ENCODE data around the gene CACNA1B. TPM values are rescaled to one million over a fixed set of nuclear protein-coding genes. Genes with fewer than 3 reads are reported as not detected.

CACNA1B gene
- total and polyA plus RNA-seq, 11 donors = 0.03 to 0.25 (median 0.13) TPM

DNA sequence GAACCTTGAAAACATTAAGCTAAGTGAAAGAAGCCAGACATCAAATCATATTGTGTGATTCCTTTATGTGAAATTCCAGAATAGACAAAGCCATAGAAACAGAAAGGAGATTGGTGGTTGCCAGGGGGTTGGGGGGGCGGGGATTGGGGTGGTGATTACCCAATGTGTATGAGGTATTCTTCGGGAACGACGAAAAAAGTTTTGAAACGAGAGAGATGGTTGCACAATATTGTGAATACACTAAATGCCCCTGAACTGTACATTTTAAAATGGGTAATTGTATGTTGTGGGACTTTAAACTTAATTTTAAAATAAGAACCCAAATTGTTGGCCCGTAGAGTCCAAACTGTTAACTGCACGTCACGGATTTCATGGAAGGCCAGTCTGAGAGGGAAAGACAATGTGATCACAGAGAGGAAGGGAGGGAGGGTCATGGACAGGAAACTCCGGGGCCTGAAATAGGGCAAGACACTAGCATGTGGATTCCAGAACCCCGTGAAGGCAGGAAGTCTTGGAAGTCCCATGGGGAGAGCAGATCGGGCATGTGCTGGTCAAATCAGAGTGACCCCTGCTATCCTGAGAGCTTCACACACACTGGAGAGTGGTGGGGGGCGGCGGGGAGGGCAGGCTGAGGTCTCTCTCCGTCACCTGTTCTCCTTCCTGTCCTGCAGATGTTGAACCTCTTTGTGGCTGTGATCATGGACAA is 218.4 kb downstream of the CACNA1B start:
- Histone ChIP-seq H3K9me3 (peaks cover 0 to 9% (median 0%) of the 10 kb centered on the region in 12 donors), H3K27me3 (no peaks in the 10 kb centered on the region), H3K36me3 (no peaks in the 10 kb centered on the region), H3K4me1 (peaks cover 0 to 3% (median 0%) of the 10 kb centered on the region in 12 donors), H3K27ac (no peak overlapping the region), H3K4me3 (no peak overlapping the region)
- TF ChIP-seq, protein P1, sequence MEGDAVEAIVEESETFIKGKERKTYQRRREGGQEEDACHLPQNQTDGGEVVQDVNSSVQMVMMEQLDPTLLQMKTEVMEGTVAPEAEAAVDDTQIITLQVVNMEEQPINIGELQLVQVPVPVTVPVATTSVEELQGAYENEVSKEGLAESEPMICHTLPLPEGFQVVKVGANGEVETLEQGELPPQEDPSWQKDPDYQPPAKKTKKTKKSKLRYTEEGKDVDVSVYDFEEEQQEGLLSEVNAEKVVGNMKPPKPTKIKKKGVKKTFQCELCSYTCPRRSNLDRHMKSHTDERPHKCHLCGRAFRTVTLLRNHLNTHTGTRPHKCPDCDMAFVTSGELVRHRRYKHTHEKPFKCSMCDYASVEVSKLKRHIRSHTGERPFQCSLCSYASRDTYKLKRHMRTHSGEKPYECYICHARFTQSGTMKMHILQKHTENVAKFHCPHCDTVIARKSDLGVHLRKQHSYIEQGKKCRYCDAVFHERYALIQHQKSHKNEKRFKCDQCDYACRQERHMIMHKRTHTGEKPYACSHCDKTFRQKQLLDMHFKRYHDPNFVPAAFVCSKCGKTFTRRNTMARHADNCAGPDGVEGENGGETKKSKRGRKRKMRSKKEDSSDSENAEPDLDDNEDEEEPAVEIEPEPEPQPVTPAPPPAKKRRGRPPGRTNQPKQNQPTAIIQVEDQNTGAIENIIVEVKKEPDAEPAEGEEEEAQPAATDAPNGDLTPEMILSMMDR (IDR thresholded peaks at IDR 0.05) = no peak
- TF ChIP-seq POLR2A (IDR thresholded peaks at IDR 0.05) = no peak
- intact Hi-C loops (cut with DNase I) = no loop called here
- ATAC-seq = no peak
- 62 to 75% (median 69%) methylated on average over 14 of the region's 14 CpGs for WGBS, 4 donors
- peak in 3 of 5 donors; percentile 2 to 31 (median 5) for DNase-seq

DNA sequence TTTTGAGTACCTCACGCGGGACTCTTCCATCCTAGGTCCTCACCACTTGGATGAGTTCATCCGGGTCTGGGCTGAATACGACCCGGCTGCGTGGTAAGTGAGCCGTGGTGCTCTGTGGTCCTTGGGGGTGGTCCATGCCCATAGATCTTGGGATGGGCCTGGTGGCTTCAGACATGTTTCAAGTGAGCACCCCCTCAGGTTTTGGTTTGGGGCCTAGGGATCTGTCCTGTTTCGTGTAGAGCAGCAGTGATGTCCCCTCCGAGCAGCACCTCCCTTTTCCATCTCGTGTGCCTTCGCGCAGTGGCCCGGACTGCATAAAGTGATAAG is 218.9 kb downstream of the CACNA1B start:
- intact Hi-C loops (cut with DNase I) = no loop called here
- no peak overlapping the region for H3K4me3 ChIP-seq
- H3K9me3 ChIP-seq = peaks cover 0 to 9% (median 0%) of the 10 kb centered on the region in 12 donors
- ATAC-seq (no peak), DNase-seq (peak in 3 of 5 donors; percentile 1 to 11 (median 3))
- 91 to 94% (median 92%) methylated on average over 7 to 13 of the region's 13 CpGs for WGBS, 4 donors
- no peaks in the 10 kb centered on the region for H3K36me3 ChIP-seq
- peaks cover 0 to 3% (median 0%) of the 10 kb centered on the region in 12 donors for H3K4me1 ChIP-seq
- no peaks in the 10 kb centered on the region for H3K27me3 ChIP-seq
- H3K27ac ChIP-seq = no peak overlapping the region
- TF ChIP-seq, protein P1 (IDR thresholded peaks at IDR 0.05) = no peak
- no peak for TF ChIP-seq POLR2A (IDR thresholded peaks at IDR 0.05)

DNA sequence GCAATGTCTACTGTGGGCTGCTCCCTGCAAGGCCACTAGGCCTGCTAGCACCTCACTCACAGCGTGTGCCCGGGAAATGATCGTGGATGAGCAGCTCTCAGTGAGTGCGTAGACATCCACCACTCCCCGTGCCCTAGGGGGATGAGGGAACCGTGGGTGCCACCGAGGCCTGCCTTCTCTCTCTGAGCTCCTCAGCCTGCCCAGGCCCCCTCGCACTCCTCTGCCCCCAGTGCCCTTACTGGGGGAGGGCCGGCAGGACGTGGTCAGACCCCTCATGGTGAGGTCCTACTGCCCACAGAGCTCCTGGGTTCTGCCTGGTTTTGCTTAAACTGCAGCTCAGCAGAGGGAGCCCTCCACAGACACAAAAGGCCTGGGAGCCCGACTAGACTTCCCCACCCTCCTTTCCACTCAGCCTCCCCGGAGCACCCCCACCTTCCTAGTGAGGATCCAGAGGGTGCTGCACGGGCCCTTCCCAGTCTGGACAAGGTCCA is 220.0 kb downstream of the CACNA1B start:
- Histone ChIP-seq H3K27me3 (no peaks in the 10 kb centered on the region), H3K4me3 (no peak overlapping the region), H3K36me3 (no peaks in the 10 kb centered on the region), H3K27ac (no peak overlapping the region), H3K4me1 (peaks cover 0 to 3% (median 0%) of the 10 kb centered on the region in 12 donors), H3K9me3 (peaks cover 0 to 8% (median 0%) of the 10 kb centered on the region in 12 donors)
- TF ChIP-seq, protein P1 (IDR thresholded peaks at IDR 0.05) = no peak
- TF ChIP-seq POLR2A (IDR thresholded peaks at IDR 0.05) = no peak
- intact Hi-C loops (cut with DNase I) = no loop called here
- WGBS, 4 donors = 76 to 83% (median 79%) methylated on average over 8 to 13 of the region's 13 CpGs
- ATAC-seq = peak in 1 of 4 donors; percentile 8
- peak in 3 of 5 donors; percentile 1 to 56 (median 15) for DNase-seq

DNA sequence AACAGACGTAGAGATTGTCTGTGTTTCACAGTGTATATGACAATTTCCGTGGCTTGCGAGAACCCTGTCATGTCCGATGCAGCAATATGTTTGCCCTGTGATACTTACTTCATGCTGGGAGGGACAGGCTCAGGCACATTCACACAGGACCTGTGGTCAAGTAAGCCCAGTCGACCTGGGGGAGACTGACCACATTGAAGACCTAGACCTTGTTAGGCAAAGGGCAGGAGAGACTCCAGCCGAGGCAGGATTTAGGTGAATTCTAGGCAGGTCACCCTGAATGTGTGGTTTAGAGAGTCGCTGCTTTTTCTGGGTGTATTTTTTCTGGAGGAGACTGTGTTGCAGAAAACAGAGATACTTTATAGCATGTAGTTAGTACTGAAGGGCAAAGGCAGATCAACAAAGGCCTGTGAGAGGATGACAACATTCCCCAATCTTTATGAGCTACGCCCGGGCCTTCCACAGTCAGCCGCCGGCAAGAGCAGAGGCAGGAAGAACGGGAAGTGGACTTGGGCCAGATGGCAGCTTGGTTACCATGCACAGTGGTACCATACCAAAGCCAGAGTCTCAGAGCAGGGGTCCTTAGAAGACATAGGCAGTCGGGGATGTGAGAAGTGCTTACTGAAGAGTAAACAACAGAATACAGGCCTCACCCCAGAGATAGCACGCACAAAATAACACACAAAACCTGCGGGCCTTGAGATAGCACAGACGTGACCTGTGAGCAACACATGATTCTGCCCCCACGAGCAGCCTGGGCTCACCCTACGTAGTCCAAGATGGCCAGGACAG is 220.7 kb downstream of the CACNA1B start:
- H3K27me3 ChIP-seq = no peaks in the 10 kb centered on the region
- no peak overlapping the region for H3K27ac ChIP-seq
- TF ChIP-seq POLR2A (IDR thresholded peaks at IDR 0.05) = no peak
- TF ChIP-seq, protein P1 (IDR thresholded peaks at IDR 0.05) = no peak
- WGBS, 4 donors = 75 to 84% (median 82%) methylated on average over 18 of the region's 18 CpGs
- DNase-seq (peak in 2 of 5 donors; percentile 6 to 17), ATAC-seq (no peak)
- H3K4me3 ChIP-seq = no peak overlapping the region
- H3K36me3 ChIP-seq = no peaks in the 10 kb centered on the region
- H3K9me3 ChIP-seq = peaks cover 0 to 8% (median 0%) of the 10 kb centered on the region in 12 donors
- intact Hi-C loops (cut with DNase I) = no loop called here
- peaks cover 0 to 3% (median 0%) of the 10 kb centered on the region in 12 donors for H3K4me1 ChIP-seq
